Ecto neural progenitor cell (in vitro differentiated cells): ENCODE measurements around the gene BRS3.

ENCODE experiments used
- DNase-seq: peaks from one replicate; pipeline ENCODE4 v3.0.0-alpha.2; 2018; ENCODE audit warnings: low spot score

The BRS3 gene

DNA sequence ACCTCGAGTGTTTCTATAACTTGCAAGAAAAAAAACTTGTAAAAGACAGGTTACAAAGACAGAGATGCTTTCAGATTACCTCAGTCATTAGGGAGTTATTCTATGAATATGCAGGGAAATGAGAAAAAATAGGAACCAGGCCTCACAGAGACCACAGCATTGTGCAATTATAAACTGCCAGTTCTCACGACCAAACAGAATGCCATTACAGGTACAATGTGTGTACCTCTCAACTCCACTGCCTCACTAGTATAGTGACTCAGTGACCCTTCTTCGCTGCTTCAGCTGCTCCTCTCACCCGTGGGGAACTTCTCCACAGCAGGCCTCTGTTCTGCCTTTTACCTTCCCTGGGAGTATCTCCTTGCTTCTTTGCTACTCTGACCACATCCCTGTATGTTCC is 7.3 kb downstream of the BRS3 start:
- no peak for DNase-seq

DNA sequence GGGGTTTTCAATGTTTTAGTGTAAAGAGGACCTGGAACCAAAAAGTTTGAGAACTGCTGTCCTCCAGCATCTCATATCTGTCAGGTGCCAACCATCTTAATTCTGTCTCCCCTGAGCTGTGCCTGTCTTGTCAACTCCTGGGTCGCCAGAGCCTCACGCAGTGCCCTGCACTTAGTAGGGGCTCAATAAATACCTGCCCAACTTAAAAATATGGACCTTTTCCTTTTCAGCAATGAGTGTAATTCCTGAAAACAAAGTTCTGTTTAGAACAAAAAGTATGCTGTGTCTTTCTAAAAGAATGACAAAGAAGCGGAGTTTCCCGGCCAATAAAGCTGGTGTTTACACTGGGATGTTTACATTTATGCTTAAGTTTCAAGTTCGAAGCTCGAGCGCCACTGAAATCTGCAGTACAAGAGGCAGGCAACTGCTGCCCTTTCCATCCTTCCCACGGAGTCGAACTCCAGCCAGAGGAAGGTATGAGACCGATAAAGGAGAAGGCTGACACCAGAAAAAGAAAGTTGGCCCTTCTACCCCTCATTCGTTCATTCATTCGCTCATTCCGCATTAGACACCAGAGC is 8.5 kb downstream of the BRS3 start:
- no peak for DNase-seq

DNA sequence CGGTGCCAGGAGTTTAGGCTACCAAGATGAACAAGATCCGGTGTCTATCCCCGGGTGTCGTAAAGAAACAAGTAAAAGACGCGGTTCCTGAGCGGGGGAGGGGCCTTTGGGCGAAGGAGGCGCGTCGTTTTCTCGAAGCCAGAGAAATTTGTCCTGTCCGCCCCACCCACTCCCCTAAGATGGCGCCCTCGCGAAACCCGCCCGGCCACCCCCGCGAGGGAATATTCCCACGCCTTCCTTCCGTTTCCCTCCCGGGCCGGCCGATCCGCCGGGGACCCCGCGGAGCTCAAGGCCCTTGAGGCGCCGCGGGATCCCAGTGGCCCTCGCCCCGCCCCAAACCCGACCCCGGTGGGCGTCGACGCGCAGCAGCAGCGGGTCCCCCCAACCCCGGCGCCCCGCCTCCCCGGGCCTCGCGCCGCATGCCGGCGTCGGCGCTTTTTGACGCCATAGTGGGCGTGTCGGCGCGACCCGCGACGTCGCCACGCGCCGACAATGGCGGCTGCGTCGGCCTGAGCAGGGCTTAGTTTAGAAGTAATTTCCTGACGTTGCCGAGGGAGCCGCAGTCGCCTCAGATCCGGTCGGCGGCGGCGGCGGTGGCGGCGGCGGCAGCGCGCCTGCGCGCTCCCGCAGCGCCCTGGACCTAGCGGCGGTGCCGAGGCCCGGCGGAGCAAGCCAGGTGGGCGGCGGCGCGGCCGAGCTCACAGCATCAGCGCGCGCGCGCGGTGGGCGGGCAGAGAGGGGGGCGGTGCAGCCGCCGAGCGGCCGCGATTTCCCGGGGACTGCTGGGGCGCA is 9.2 kb downstream of the BRS3 start:
- DNase-seq, result peak; percentile 86

DNA sequence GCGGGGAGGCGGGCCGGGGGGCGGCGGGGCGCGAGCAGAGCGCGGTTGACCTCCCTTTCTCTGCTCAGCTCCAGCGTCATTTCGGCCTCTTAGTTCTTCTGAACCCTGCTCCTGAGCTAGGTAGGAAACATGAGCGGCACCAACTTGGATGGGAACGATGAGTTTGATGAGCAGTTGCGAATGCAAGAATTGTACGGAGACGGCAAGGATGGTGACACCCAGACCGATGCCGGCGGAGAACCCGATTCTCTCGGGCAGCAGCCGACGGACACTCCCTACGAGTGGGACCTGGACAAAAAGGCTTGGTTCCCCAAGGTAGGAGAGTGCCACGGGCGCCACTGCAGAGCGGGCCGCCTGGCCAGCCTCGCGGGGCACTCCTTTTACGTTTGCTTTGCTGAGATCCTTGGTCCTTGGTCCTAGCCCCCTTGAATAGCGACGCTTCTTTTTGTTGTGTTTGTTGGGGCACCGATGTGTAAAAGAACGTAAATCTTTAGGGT is 9.9 kb downstream of the BRS3 start, which contains the start of gene HTATSF1:
Gene HTATSF1 (plus strand): TSS at position 37 of the 497 bp plus-strand sequence. CDS start 93 bp downstream, at position 130.
- no peak for DNase-seq

DNA sequence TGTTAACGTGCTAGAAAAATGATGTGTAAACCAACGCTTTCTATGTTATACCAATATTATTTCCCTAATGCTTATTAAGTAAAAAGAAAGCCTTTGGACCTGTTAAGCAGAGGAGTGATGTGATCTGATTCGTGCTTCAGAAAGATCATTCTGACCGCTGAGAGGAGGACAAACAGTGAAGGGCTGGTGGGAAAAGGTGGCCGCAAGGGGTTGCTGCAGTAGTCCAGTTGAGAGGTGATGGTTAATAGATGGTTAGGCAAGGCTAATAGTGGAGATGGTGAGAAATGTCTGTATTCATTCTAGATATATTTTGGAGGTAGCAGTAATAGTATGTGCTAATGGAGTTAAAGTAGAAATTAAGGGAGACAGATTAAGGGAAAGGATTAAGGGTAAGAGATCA is 31.3 kb downstream of the BRS3 start:
- no peak for DNase-seq

DNA sequence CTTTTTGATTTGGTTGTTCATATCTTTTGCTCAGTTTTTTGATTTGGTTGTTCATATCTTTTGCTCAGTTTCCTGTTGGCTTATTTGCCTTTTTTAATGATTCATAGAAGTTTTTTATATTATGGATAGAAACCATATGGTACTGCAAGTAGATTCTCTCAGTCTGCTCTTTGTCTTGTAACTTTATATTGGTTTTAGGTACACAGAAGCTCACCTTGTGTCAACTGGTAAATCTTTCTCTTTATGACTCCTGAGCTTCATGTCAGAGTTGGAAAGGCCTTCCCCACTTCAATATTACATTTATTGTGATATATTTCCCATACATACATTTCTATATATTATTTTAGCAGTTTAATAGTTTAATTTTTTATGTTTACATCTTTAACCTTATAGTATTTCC is 36.0 kb downstream of the BRS3 start:
- no peak for DNase-seq

DNA sequence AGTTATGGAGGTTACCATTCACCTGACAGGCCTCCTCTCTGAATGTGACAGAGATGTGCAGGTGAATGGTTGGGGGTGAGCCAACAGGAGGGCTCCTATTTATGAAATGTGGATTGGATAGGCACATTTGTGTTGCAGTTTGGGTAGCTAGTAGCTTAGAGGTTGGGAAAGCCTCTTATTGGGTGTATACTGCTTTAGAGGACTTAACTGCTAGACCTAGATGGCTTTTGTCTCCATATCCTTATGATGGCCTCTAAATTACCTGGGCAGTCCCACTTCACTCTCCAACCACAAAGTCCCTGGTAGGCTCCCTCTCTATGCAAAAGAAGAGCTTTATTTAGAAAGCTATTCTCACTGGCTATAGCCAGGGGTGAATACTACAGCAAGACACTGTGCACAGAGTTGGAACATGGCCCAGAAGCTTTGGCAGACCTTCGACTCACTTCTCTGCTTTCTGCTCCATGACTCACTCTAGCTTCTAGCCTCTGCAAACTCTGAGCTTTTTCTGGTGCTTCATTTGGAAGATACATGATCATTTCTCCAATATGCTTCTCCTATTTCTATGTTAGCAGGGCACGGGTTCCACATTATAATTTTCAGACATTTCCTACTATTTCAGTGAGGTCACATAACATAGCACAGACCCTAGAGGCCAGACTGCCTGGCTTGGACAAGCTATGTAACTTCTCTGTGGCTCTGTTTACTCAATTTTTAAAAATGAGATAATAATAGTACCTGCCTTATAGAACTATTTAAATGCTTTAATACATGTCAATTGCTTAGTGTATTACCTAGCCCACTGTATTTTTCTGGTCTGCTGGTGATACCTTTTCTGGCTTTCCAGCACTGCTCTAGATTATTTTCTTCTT is 38.2 kb downstream of the BRS3 start:
- no peak for DNase-seq

DNA sequence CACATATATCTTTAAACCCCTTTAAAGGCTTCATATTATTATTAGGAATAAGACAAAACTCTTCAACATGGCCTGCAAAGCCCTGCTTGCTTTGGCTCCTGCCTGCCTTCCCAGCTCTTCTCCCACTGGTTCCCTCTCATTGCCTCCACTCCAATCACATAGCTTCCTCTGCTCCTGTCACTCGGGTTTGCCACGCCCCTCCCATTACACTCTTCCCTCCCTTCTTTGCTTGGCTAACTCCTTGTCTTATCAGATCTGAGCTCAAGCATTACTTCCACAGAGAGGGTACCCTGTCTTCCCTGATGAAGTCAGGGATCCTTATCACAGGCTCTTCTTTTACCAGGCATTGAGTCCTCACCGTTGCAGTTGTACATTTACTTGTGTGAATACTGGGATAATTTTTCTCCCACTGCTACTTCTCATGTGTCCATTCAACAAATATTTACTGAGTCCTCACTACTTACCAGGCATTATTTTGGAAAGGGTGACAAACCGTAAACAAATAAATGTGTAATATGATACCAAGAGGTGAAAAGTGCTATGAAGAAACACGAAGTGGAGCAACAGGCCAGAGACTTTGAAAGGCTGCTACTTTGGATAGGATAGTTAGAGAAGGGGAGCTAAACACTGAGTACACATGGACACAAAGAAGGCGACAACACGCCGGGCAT is 41.0 kb downstream of the BRS3 start:
- DNase-seq, result no peak

DNA sequence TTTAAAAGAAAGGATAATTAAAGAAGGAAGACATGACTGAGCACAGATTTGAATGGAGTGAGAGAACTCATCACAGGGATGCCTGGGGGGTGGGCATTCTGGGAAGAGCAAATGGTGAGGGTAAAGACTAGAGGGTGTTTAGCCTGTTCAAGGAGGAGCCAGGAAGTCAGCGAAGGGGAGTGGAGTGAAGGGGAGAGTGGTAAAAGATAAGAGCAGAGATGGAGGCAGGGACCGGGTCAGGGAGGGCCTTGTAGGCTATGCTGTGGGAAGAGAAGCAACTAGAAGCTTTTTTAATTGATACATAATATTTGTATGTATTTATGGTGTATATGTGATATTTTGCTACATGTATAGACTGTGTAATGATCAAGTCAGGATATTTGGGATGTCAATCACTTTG is 42.0 kb downstream of the BRS3 start:
- DNase-seq, result no peak

DNA sequence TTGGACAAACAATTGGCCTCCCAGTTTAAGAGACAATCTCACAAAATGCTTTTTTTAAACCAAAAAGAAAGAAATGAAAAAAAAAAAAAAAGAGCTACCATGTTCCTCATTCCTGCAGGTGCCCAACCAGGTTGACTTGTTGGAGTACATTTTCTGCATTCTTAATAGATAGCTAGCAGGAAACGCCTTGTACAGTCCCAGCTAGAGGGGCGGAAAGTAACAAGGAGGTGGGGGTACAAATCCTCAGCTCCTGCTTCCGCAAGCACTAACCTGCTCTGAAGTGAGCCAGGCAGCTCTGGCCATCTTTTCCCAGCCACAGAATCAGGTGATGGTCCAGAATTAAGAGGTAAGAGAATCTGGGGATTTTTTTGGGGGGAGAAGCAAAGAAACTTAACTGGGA is 44.2 kb downstream of the BRS3 start, which contains the start of gene VGLL1:
Gene VGLL1 (plus strand): TSS at position 265 of the 400 bp plus-strand sequence. CDS start 3,806 bp downstream, outside the sequence.
- DNase-seq, result no peak

DNA sequence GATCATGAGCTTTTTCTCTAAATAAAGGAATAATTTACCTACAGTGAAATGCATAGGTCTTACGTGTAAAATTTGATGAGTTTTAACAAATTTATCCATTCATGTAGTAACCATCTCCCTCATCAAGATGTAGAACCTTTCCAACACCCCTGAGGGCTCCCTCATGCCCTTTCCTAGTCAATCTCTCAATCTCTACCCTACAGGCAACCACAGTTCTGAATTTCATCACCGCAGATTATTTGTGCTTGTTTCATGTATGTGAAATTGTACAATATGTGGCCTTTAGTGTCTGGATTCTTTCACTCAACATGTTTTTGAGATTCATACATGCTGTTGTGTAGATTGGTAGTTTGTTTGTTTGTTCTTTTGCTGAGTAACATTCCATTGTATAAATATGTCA is 46.4 kb downstream of the BRS3 start:
- no peak for DNase-seq

DNA sequence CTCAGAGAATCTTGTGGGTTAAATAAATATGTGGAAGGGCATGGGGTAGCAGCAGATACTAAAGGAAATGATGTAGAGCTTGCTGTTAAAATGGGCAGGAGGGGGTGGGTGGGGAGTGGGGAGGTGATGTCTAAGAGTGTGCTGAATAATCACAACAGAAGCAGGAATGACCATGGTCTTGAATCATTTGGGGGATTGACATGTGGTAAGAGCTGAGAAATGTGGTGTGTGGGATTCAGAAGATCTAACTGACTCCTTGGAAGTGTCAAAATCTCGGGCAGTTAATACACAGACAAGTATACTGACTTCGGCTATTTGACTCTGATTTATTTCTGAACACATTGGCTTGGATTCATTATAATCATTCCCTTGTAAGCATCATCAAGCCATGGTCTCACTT is 51.1 kb downstream of the BRS3 start:
- no peak for DNase-seq

DNA sequence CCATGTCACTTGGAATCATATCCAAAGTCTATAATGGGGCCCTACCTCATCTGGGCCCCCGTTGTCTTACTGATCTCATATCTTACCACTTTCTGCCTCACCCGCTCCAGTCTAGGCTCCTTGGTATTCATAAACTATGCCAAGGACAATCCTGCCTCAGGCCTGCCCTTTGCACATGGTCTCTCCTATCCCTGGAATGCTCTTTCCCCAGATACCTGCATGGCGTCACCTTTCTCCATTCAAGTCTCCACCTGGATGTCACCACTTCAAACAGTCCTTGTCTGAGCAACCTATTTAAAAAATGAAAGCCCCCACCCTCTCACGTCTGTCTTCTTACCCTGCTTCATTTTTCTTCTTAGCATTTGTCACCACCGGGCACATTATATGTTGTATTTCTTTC is 52.5 kb downstream of the BRS3 start:
- DNase-seq, result no peak

DNA sequence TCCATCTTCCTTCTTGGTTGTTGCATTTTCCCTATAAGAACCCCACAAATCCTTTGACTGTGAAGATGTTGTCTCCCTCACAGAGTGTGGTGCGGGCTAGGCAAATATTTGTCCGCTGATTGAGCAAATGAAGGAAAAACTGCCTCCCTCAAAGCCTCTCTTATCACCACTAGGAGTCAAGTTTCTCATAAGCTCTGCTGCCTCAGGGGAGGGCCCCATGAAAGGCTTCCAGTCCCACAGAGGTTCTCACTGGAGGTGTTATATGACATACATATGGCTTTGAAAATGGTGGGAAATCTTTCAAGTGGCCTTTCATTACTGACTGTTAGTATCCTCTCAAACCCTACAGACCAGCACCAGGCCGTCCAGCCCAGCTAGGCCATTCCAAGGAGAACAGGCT is 53.5 kb downstream of the BRS3 start:
- DNase-seq, result no peak

DNA sequence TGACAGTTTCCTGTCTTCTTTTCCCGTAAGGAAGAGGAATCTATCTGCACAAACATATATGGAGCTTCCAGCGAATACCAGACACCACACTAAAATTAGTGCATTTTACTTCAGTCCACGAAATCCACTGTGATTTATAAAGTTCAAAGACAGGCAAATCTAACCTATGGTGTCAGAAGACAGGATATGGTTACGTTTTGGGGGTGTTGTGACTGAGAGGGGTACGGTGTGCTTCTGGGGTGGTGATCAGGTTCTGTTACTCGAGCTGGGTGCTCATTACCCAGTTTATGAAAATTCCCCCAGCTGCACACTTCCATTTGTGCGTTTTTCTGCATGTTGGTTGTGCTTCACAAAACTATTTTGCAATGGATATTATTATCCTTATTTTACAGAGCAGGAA is 54.5 kb downstream of the BRS3 start:
- DNase-seq, result no peak
